ENCODE measurements around the gene UNC79.

DNA sequence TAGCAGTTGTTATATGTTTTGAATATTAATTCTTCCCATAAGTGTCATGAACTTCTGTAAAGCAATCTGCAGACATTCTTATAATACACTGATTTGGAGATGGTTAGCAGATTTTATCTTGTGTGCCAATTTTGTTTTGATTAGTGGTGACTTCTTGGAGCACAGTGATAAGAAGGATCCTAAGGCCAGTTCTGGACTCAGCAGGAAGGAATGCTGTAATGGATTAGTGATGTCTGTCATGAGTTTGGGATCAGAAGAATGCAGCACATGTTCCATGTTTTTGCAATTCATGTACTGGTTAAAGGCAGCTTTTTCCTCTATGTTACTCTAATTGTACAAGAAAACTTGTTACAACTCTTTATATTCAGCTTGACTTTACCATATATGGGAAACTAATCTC is 91.5 kb downstream of the UNC79 start:
- TF ChIP-seq, protein P1, sequence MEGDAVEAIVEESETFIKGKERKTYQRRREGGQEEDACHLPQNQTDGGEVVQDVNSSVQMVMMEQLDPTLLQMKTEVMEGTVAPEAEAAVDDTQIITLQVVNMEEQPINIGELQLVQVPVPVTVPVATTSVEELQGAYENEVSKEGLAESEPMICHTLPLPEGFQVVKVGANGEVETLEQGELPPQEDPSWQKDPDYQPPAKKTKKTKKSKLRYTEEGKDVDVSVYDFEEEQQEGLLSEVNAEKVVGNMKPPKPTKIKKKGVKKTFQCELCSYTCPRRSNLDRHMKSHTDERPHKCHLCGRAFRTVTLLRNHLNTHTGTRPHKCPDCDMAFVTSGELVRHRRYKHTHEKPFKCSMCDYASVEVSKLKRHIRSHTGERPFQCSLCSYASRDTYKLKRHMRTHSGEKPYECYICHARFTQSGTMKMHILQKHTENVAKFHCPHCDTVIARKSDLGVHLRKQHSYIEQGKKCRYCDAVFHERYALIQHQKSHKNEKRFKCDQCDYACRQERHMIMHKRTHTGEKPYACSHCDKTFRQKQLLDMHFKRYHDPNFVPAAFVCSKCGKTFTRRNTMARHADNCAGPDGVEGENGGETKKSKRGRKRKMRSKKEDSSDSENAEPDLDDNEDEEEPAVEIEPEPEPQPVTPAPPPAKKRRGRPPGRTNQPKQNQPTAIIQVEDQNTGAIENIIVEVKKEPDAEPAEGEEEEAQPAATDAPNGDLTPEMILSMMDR (IDR thresholded peaks at IDR 0.05; ENCODE audit: insufficient read depth, low read length, poor library complexity, severe bottlenecking), result no peak
- no peak for TF ChIP-seq EZH2phosphoT487 (conservative IDR thresholded peaks at IDR 0.05; ENCODE audit: low read length)
